ENCODE measurements around the gene F12.

F12 gene

GRCh38 chr5:177438468-177438867, 29.1 kb upstream of the F12 start:
- TF ChIP-seq CTCF (IDR thresholded peaks at IDR 0.05), result no peak

GRCh38 chr5:177437623-177438022, 28.3 kb upstream of the F12 start:
- no peak for TF ChIP-seq CTCF (IDR thresholded peaks at IDR 0.05)

GRCh38 chr5:177435847-177436536, 26.6 kb upstream of the F12 start:
- TF ChIP-seq CTCF (IDR thresholded peaks at IDR 0.05), result no peak

- TF ChIP-seq CTCF (IDR thresholded peaks at IDR 0.05), result no peak
Observed at GRCh38 chr5:177434942-177435738, 25.8 kb upstream of the F12 start.

- TF ChIP-seq CTCF (IDR thresholded peaks at IDR 0.05), result no peak
Observed at GRCh38 chr5:177434437-177434836, 25.1 kb upstream of the F12 start.

GRCh38 chr5:177433658-177434217, 24.4 kb upstream of the F12 start:
- no peak for TF ChIP-seq CTCF (IDR thresholded peaks at IDR 0.05)

- no peak for TF ChIP-seq CTCF (IDR thresholded peaks at IDR 0.05)
Observed at GRCh38 chr5:177432839-177433657, 23.7 kb upstream of the F12 start.

Measured in LNCAP (cell line).